ENCODE measurements around the gene AXIN1. TPM values are rescaled to one million over a fixed set of nuclear protein-coding genes. Genes with fewer than 3 reads are reported as not detected.

Gene AXIN1
- total RNA-seq = 10 to 100 TPM; 14.8 TPM

GRCh38 chr16:352547-353403, at the start of gene AXIN1:
AXIN1 (minus strand) TSS chr16:352723; CDS start chr16:347025, 5,698 bp downstream.
- H3K27me3 ChIP-seq = no peaks in the 10 kb centered on the region
- H3K4me3 ChIP-seq = peak within 1 kb of the TSS in 1 of 2 donors; percentile 53
- peak; percentile 89 for ATAC-seq
- DNase-seq = peak; percentile 100
- 2 to 3% methylated on average over 24 to 44 of the region's 113 CpGs for WGBS, 2 donors
- H3K9me3 ChIP-seq = no peaks in the 10 kb centered on the region
- no peaks in the 10 kb centered on the region for H3K36me3 ChIP-seq (replicated peaks in 1 of 2; ENCODE audit: insufficient read depth in 1 of 2, low read depth in 2 of 2)
- intact Hi-C loops (cut with DNase I) = no loop called here
- H3K27ac ChIP-seq = peak within 1 kb of the TSS; percentile 39 to 71 (median 62)
- TF ChIP-seq CTCF (IDR thresholded peaks at IDR 0.05) (peak in 5 of 7 experiments; percentile 20 to 84 (median 74)), POLR2A (IDR thresholded peaks at IDR 0.05) (peak; percentile 36 to 67 (median 66))
- peaks cover 14% of the 10 kb centered on the region for H3K4me1 ChIP-seq

GRCh38 chr16:401468-402348, 49.2 kb upstream of the AXIN1 start, which contains the start of gene DECR2:
DECR2 (plus strand) TSS chr16:401885; CDS start chr16:401964, 79 bp downstream.
- DNase-seq (peak; percentile 96 to 98 (median 98)), ATAC-seq (peak; percentile 88)
- H3K27me3 ChIP-seq = no peaks in the 10 kb centered on the region
- WGBS, 2 donors = 0 to 1% methylated on average over 29 to 90 of the region's 91 CpGs
- no peaks in the 10 kb centered on the region for H3K9me3 ChIP-seq
- TF ChIP-seq CTCF (IDR thresholded peaks at IDR 0.05) (peak in 6 of 7 experiments; percentile 25 to 61 (median 36)), POLR2A (IDR thresholded peaks at IDR 0.05) (peak; percentile 38 to 80 (median 69))
- H3K27ac ChIP-seq = peak within 1 kb of the TSS; percentile 86 to 97 (median 94)
- intact Hi-C loops (cut with DNase I) = no loop called here
- H3K4me3 ChIP-seq = peak within 1 kb of the TSS; percentile 54 to 76
- no peaks in the 10 kb centered on the region for H3K36me3 ChIP-seq (replicated peaks in 1 of 2; ENCODE audit: insufficient read depth in 1 of 2, low read depth in 2 of 2)
- H3K4me1 ChIP-seq = peaks cover 34% of the 10 kb centered on the region

- no peak for DNase-seq
- TF ChIP-seq CTCF (IDR thresholded peaks at IDR 0.05) (no peak), POLR2A (IDR thresholded peaks at IDR 0.05) (no peak)
Observed at GRCh38 chr16:400061-400591, 47.6 kb upstream of the AXIN1 start.

GRCh38 chr16:399340-400019, 47.0 kb upstream of the AXIN1 start:
- H3K27me3 ChIP-seq = no peaks in the 10 kb centered on the region
- intact Hi-C loops (cut with DNase I) = loop anchor here (5.0 kb wide), 1 partner anchor 83 kb away; no protein-coding TSS in a partner anchor
- H3K4me3 ChIP-seq = no peak overlapping the region
- no peak for ATAC-seq
- H3K27ac ChIP-seq = no peak overlapping the region
- no peaks in the 10 kb centered on the region for H3K36me3 ChIP-seq (replicated peaks in 1 of 2; ENCODE audit: insufficient read depth in 1 of 2, low read depth in 2 of 2)
- H3K9me3 ChIP-seq = no peaks in the 10 kb centered on the region
- WGBS, 2 donors = 84% methylated on average over 22 of the region's 22 CpGs; no CpG with 5 or more reads in 1 of the 2 donors
- H3K4me1 ChIP-seq = peaks cover 37% of the 10 kb centered on the region
- no peak for DNase-seq
- TF ChIP-seq CTCF (IDR thresholded peaks at IDR 0.05) (no peak), POLR2A (IDR thresholded peaks at IDR 0.05) (no peak)

More at GRCh38 chr16:400061-400591, 47.6 kb upstream of the AXIN1 start:
- no peak for ATAC-seq
- peak overlapping the region in 1 of 4 donors; percentile 97 for H3K27ac ChIP-seq
- intact Hi-C loops (cut with DNase I) = no loop called here
- WGBS, 2 donors = 80 to 85% methylated on average over 4 to 10 of the region's 10 CpGs
- H3K27me3 ChIP-seq = no peaks in the 10 kb centered on the region
- H3K4me1 ChIP-seq = peaks cover 37% of the 10 kb centered on the region
- H3K9me3 ChIP-seq = no peaks in the 10 kb centered on the region
- no peaks in the 10 kb centered on the region for H3K36me3 ChIP-seq (replicated peaks in 1 of 2; ENCODE audit: insufficient read depth in 1 of 2, low read depth in 2 of 2)
- H3K4me3 ChIP-seq = no peak overlapping the region
